Measurements from ENCODE around the gene KRT35.

- no peak for TF ChIP-seq CTCF (IDR thresholded peaks at IDR 0.05)
- TF ChIP-seq POLR2A (IDR thresholded peaks at IDR 0.05), result no peak
- TF ChIP-seq POLR2AphosphoS5 (IDR thresholded peaks at IDR 0.05; ENCODE audit: insufficient read depth in 1 of 2, low read depth in 1 of 2), result no peak
Observed at GRCh38 chr17:41511716-41512115, 30.8 kb upstream of the KRT35 start.
